GM12891 (cell line): Measurements from ENCODE around the gene ABI1.

Experiments used
- POLR2A ChIP-seq: IDR thresholded peaks from 2 replicates; pipeline ENCODE4 v1.6.1; 2011; ENCODE audit warnings: low read depth, low read length, control low read depth
- POLR2AphosphoS5 ChIP-seq: IDR thresholded peaks from 2 replicates; pipeline ENCODE4 v1.6.1; 2011; ENCODE audit warnings: low read depth, low read length, control low read depth
- TAF1 ChIP-seq: IDR thresholded peaks from 2 replicates; pipeline ENCODE4 v1.6.1; 2011; ENCODE audit warnings: low read depth, low read length, control low read depth

GRCh38 chr10:26735435-26735834 lies 125.3 kb downstream of the ABI1 start:
- TF ChIP-seq POLR2A (no peak), POLR2AphosphoS5 (no peak), TAF1 (no peak)
